GM19468 (cell line): ENCODE measurements around the gene PTGIS.

Experiments
- ATAC-seq: cut with Tn5 transposase; IDR thresholded peaks from one replicate; pipeline ENCODE4 v1.9.1; 2021; ENCODE audit warnings: mild to moderate bottlenecking, moderate library complexity, moderate number of reproducible peaks; ENCODE audit not compliant: unreplicated experiment; ENCODE audit errors: extremely low read depth

Gene PTGIS

DNA sequence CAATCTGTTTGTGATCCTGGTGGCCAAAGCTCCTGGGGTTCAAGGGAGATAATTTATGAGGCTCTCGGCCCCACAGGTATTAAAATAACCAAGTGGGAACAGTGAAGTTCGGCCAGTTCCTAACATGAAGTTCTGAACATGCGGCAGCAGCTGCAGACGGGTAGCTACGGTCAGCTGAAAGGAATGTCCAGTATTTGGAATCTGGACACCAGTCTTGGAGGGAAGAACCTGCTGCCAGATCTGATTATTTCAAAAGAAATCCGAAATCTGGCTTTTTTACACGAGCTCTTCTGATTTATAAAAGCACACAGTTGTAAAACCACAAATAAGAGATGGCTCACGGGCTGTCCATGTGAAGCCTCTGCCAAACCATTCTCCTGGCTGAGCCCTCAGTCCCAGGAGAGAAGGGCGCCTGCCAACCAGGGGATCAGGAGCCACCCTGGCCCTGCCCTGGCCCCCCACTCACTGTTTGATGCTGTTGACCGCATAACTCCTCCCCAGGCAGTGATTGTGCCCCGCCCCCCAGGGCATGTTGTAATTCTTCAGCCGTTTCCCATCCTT is 57.3 kb downstream of the PTGIS start:
- ATAC-seq = no peak

DNA sequence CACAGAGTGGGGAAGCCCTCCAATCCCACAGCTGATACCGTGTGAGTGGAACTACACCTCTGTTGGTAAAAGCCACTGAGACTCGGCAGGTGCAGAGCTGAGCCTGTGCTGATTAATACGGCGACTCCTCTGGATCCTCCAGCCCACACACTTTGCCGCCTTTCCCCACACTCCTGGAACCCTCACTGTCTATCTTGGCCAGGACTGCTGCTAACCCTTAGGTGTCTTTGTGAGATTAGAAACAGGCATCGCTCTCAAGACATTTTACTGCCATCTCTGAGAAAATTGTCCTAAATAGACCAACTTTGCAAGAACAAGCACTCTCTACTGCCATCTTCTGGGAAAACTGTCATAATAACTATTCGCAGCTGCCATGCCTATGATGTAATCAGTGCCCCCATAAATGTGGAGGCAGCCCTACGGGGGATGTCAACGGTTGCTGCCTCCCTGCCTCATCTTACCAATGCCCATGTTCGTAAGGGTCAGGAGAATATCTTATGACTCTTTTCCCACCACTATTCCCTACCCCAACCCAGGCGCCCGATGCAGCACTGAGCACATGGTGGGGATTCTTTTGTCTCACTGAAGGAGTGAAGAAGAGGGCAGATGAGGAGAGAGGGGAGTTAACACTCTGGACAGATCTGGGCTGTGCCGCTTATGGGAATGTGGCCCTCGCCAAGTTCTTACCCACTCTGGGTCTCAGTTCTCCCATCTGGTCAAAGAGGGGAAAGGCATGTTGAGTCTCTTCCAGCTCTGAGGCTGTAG is 59.3 kb downstream of the PTGIS start:
- no peak for ATAC-seq

DNA sequence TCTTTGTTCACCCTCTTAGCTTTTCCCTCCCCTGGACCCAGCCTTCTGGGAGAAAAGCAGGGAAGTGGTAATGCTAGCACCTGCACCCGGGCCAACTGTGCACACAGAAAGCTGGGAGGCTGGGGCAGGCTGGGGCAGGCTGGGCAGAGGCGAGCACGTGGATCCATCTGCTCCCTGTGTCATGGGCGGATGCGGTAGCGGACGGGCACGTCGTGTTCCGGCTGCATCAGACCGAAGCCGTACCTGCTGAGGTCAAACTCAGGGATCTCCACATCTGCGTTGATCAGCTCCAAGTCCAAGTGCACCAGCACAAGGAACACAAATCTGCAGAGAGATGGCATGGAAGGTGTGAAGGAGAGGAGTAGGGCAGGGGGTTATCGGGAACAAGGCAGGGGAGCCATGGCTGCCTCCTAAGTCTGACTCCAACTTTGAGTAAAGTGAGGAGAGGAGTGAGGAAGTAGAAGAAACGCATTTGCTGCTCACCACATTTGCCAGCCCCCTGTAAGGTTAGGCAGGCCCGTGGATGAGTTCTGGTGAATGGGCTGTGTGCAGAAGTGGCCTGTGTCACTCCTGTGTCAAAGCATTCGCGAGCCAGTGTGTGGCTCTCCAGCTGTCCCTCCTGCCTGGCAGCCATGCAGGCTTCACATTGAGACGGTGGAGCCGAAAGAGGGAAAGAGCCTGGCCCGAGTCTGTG is 60.0 kb downstream of the PTGIS start:
- ATAC-seq = no peak

DNA sequence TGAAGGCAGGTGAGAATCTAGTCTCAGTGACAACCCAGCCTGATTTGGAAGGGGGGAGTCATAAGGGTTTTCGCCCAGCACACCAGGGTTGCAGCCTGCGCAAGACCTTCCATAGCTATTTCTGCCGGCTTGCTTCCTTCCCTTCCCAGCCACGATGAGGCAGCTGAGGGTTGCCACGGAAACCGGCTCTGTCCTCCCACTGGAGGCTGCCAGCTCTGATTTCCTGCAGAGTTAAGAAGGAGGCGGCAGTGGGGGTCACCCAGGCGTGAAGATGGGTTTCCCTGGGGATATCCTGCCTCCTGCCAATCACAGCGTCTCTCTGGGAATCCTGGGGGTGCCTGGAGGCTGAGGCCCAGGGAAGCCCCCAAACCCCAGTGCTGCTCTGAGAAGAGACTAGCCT is 62.4 kb downstream of the PTGIS start:
- ATAC-seq = no peak

- no peak for ATAC-seq
Measured at GRCh38 chr20:49503176-49503575, 64.8 kb downstream of the PTGIS start.

GRCh38 chr20:49501917-49502316 is 66.0 kb downstream of the PTGIS start:
- no peak for ATAC-seq

- ATAC-seq = no peak
Measured at GRCh38 chr20:49497398-49497669, 70.6 kb downstream of the PTGIS start.

GRCh38 chr20:49496553-49497397 is 71.2 kb downstream of the PTGIS start:
- no peak for ATAC-seq

- ATAC-seq = no peak
Measured at GRCh38 chr20:49496043-49496442, 71.9 kb downstream of the PTGIS start.

GRCh38 chr20:49490689-49491088 is 77.2 kb downstream of the PTGIS start:
- no peak for ATAC-seq

- ATAC-seq = no peak
Measured at GRCh38 chr20:49489688-49490087, 78.2 kb downstream of the PTGIS start.

DNA sequence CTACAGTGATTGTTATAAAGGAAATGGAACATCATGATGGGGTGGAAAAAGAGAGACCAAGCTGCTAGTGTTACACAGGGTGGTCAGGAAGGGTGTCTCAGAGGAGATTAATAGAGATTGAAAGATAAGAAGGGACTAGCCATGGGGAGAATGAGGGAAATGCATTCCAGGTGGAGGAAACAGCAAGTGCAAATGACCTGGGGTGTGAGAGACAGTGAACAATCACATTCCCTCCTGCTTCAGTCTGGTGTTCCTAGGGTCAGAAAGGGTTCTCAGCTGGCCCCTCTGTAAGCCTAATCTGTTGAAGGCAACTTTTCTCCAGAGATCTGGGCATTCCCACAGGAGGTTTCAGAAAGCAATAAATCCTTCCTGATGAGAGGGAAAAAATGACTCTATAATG is 81.9 kb downstream of the PTGIS start:
- ATAC-seq = no peak

DNA sequence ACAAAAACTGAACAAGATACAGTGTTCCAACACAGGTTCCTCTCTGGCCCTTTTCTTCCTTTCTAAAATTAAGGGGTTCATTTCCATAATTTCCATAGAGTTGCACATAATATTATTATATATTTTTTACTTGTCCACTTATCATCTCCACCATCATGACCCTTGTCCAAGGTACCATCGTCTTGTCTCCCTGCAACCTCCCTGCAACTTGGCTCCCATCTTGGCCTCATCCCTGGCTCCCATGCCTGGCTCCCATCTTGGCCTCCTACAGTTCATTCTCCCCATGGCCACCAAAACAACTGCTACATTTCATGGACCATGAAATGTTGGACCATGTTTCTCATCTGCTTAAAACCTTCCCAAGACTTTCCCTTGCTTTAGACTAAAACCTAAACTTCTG is 82.4 kb downstream of the PTGIS start:
- no peak for ATAC-seq

DNA sequence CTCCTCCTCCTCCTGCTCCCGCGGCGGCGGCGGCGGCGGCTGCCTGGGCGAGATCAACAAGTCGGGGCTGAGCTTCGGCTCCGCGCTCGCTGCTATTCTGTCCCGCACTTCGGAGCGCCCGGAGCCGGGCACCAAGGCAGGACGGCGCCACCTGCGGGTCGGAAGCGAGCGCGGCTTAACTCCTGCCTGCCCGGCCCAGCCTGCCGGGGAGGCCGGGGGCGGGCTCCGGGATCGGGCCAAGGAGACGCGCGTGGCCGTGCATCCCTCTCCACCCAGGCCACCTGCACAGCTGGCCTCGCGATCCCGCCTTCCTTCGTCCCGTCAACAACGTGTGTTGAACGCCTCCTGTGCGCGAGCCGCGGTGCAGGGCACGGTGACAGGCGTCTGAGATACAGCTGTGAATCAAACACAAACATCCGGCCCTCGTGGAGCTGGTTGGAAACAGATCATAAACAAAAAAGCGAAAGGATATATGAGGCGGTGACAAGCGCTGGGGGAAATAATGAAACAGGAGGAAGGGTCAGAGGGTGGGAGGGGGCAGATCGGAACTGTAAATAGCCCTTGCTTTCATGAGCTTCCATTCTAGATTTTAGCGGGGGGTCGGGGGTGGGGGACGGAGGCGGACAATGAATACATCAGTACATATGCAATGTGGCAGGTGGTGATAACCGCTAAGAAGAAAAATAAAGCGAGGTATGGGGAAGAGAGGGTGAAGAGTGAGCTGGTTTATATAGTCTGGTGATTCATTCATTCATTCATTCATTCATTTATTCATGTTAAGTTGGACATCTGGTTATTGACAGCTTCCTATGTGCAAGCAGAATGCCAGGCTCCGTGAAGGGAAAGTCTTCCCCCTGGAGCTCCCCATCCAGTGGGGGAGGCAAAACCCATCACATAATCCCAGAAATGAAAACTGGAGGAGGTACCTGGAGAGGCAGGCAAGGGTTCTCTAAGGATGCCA is 83.5 kb downstream of the PTGIS start:
- ATAC-seq = no peak

DNA sequence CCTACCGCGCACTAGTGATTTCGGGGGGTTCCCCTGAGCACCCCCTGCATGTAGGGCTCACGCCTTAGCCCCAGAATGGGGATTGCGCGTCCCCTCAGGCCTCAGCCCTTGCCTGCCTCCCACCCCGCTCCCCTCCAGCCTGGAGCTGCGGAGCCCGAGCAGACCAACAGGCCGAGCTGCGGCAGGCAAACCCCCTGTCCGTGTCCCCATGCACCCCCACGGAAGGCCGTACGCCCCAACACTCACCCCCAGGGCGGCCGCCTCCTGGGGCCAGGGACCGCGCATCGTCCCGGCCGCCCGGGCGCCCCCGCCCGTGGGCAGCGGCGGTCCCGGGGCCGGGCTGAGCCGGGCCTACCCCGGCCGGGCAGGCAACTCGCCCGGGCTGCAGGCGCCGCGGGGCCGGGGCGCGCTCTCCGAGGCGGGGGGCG is 84.2 kb downstream of the PTGIS start:
- ATAC-seq = no peak

GRCh38 chr20:49483018-49483695 is 84.8 kb downstream of the PTGIS start:
- ATAC-seq = no peak

- no peak for ATAC-seq
Measured at GRCh38 chr20:49482621-49483017, 85.3 kb downstream of the PTGIS start, which contains the start of gene KCNB1. KCNB1 (minus strand) TSS chr20:49482668; CDS start chr20:49482480, 188 bp downstream.

GRCh38 chr20:49482173-49482572 is 85.8 kb downstream of the PTGIS start:
- ATAC-seq = no peak

- no peak for ATAC-seq
Measured at GRCh38 chr20:49481116-49481515, 86.8 kb downstream of the PTGIS start.
